ENCODE data around the gene KIAA1328.

DNA sequence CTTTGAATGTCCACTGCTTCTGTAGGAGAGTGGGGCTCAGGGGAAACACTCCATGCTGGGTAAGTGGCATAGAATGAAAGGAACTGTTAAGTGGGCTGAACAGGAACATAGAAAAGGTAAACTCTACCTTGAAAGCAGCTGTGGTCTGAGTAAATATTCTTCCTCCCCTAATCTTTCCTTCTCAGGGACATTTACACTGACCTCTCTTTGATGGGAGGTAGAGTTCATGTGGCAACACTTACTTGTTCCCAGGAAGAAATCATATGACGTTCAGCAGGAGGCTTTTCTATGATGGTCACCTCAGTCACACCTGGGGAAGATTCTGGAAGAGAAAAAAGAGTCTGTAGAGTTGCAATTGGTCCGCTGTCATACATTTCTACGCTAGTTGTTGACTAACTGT is 10.3 kb upstream of the KIAA1328 start:
- TF ChIP-seq, protein P1, sequence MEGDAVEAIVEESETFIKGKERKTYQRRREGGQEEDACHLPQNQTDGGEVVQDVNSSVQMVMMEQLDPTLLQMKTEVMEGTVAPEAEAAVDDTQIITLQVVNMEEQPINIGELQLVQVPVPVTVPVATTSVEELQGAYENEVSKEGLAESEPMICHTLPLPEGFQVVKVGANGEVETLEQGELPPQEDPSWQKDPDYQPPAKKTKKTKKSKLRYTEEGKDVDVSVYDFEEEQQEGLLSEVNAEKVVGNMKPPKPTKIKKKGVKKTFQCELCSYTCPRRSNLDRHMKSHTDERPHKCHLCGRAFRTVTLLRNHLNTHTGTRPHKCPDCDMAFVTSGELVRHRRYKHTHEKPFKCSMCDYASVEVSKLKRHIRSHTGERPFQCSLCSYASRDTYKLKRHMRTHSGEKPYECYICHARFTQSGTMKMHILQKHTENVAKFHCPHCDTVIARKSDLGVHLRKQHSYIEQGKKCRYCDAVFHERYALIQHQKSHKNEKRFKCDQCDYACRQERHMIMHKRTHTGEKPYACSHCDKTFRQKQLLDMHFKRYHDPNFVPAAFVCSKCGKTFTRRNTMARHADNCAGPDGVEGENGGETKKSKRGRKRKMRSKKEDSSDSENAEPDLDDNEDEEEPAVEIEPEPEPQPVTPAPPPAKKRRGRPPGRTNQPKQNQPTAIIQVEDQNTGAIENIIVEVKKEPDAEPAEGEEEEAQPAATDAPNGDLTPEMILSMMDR (IDR thresholded peaks at IDR 0.05) = no peak
- TF ChIP-seq POLR2A (IDR thresholded peaks at IDR 0.05) = no peak

All from stomach (tissue), 4 donors.